Measurements from ENCODE around the gene TOMM40L.

The TOMM40L gene

GRCh38 chr1:161225534-161226319 is at the start of gene TOMM40L:
TOMM40L (plus strand) TSS chr1:161226060; CDS start chr1:161226490, 430 bp downstream.
- FAIRE-seq, result peak; percentile 36

- FAIRE-seq, result no peak
Measured at GRCh38 chr1:161176468-161177111, 49.3 kb upstream of the TOMM40L start.

GRCh38 chr1:161177112-161177935 is 48.5 kb upstream of the TOMM40L start, which contains the start of gene B4GALT3:
B4GALT3 (minus strand) TSS chr1:161177507; CDS start chr1:161176060, 1,447 bp downstream.
- no peak for FAIRE-seq

- no peak for FAIRE-seq
Measured at GRCh38 chr1:161177936-161178244, 48.0 kb upstream of the TOMM40L start.

GRCh38 chr1:161179698-161180097 is 46.2 kb upstream of the TOMM40L start:
- no peak for FAIRE-seq

GRCh38 chr1:161180639-161181038 is 45.2 kb upstream of the TOMM40L start:
- no peak for FAIRE-seq

- no peak for FAIRE-seq
Measured at GRCh38 chr1:161182214-161182613, 43.6 kb upstream of the TOMM40L start.

GRCh38 chr1:161185282-161185682 is 40.6 kb upstream of the TOMM40L start:
- FAIRE-seq, result no peak

GRCh38 chr1:161185732-161186311 is 40.0 kb upstream of the TOMM40L start:
- no peak for FAIRE-seq

GRCh38 chr1:161187311-161187710 is 38.5 kb upstream of the TOMM40L start:
- FAIRE-seq, result no peak

GRCh38 chr1:161188381-161188780 is 37.5 kb upstream of the TOMM40L start:
- FAIRE-seq, result no peak

GRCh38 chr1:161189036-161189435 is 36.8 kb upstream of the TOMM40L start:
- no peak for FAIRE-seq

- FAIRE-seq, result no peak
Measured at GRCh38 chr1:161190962-161191521, 34.8 kb upstream of the TOMM40L start.

- no peak for FAIRE-seq
Measured at GRCh38 chr1:161191971-161192370, 33.9 kb upstream of the TOMM40L start.

- no peak for FAIRE-seq
Measured at GRCh38 chr1:161192476-161193465, 33.1 kb upstream of the TOMM40L start.

- no peak for FAIRE-seq
Measured at GRCh38 chr1:161193561-161194235, 32.2 kb upstream of the TOMM40L start.

GRCh38 chr1:161195171-161195570 is 30.7 kb upstream of the TOMM40L start:
- no peak for FAIRE-seq

GRCh38 chr1:161196111-161196510 is 29.7 kb upstream of the TOMM40L start:
- FAIRE-seq, result no peak

GRCh38 chr1:161196521-161197451 is 29.1 kb upstream of the TOMM40L start:
- no peak for FAIRE-seq

Measured in islet of Langerhans (tissue), 1 donor.